NCI-H345 treated with DMSO at 0.1 percent for 48 hours (cell line): ENCODE results near the gene ST3GAL4.

Experiments
- DNase-seq: peaks from one replicate; lab custom pipeline; 2025; ENCODE audit not compliant: unreplicated experiment; lab: John Stamatoyannopoulos, UW

Gene ST3GAL4

DNA sequence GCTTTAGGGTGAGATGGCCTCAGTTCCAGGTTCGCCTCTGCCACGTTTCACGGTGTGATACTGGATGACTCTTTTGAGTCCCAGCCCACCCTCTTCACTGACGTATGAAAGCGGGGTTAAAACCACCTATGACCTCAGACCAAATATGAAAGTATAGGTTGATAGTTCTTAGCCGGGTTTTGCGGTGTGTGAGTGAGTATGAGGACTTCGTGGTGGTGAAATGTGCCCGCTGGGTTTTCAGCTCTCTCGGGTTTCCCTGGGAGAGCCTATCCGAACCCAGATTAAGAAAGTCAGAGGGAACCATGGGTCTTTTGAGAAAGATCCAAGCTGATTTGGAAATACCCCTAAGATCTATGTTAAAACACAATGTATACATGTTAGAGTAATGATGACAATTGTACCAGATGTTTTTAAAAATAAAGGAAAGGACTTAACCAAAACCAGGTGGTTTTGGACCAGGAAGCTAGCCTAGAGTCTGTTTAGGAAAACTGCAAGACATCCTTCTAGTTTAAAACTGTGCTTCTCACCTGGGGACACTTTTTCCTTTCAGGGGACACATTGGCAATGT is 25.8 kb upstream of the ST3GAL4 start:
- DNase-seq: no peak

DNA sequence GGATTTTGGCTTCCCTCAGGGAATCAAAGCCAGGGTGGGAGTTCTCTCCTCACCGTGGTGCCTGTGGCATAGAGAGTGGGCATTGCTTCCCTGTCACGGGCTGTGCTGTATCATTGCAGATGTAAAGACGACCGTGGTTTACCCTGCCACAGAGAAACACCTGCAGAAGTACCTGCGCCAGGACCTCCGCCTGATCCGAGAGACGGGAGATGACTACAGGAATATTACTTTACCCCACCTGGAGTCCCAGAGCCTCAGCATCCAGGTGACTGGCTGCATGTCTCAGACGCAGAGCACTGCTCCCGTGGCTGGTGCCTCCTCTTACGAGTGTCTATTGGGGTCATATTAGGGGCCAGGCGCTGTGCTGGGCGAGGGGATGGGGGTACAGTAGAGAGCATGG is 24.2 kb upstream of the ST3GAL4 start:
- no peak for DNase-seq

DNA sequence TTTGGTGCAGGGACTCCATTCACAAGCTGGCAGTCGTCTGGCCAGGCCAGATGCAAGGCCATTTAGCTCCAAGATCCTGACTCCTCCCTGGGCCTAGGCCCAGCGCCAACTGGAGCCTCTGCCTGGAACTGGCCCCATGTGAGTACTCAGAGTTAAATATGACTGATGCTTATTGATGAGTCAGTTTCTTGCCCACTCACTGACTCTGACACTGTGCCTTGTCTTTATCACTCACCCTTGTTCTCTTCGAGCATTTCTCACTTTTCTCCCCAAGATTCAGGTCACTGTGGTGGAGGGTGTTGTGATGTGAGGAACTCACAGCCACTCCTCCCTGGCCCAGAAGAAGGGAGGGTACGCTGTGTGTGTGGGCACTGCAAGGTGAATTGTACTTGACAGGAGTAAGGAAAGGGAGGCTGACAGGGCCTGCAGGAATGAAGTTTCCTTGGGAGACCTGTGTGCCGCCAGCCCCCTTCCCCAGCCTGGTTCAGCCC is 23.2 kb upstream of the ST3GAL4 start:
- DNase-seq: no peak

DNA sequence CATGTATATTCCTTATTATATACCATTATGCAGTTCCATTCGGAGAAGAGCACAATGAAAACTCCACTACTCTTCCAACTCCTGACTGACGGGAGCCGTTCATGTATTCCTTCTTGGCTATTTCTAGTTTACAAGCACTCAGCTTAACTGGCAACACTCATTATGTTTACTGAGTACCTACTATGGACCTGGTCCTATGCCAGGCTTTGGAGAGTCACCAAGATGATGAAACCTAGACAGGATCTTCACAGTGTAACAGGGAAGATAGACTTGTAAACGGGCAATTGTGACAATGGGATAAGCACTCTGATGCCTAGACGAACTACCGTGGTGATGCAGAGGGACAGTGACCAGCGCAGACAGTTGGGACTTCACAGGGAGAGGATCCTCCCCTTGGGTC is 22.3 kb upstream of the ST3GAL4 start:
- no peak for DNase-seq

DNA sequence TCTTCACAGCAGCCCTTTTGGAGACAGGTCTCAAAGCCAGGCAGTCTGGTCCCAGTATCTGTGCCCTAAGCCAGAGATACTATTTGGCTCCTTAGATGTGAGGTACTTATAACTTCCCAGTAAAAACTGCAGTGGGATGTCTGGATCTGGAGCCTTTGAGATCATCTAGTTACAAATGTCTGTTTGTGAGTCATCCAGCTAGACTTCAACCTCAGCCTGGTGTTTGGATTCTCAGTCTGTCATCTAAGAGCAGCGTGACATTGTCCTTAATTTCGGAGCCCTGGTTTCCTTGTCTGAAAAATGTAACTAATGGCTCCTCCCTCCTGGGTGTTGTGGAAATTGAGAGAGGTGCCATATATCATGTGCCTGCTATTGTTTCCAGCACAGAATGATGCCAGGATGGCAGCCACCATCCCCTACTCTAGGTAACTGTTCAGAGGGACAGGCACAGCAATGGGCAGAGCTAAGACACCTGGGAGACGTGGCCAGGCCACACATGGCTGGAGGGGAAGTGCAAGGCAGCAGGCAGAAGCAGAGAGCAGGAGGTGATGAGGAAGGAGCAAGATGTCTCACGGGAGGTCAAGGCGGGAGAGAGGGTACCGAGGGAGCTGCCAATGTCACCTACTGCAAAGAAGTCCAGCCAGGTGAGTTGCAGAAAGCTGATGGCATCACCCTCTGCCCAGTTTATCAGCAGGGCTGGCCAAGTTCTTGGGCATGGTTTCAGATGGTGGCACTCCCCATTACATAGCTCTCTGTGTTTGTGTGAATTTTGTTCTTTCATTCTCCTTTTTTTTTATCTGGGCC is 20.6 kb upstream of the ST3GAL4 start:
- no peak for DNase-seq

DNA sequence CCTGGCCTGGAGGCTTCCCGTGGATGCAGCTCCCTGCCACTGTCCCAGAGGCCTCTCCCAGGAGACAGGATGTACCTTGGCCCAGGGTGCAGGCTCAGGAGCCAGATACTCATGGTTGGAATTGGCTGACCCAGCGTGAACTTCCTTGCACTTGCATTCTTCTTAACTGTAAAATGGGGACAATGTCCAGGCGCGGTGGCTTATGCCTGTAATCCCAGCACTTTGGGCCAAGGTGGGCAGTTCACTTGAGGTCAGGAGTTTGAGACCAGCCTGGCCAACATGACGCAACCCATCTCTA is 20.1 kb upstream of the ST3GAL4 start:
- no peak for DNase-seq

DNA sequence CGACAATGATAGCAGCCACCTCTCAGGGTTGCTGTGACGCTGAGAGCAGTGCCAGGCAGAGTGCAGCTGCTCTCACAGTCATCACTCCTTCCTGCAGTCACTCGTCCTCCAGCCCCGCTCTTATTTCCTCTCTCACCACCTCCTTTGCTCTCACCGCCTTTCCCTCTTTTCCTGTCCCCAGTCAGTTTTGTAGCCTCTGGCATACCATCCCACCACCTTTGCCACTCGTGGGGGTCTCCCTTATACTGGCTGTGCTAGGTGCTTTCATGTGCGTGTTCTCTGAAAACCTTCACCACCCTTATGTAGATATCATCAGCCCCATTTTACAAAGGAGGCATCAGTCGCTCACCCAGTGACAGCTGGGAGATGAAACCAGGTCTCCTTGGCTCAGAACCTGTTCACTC is 19.3 kb upstream of the ST3GAL4 start:
- DNase-seq: no peak

DNA sequence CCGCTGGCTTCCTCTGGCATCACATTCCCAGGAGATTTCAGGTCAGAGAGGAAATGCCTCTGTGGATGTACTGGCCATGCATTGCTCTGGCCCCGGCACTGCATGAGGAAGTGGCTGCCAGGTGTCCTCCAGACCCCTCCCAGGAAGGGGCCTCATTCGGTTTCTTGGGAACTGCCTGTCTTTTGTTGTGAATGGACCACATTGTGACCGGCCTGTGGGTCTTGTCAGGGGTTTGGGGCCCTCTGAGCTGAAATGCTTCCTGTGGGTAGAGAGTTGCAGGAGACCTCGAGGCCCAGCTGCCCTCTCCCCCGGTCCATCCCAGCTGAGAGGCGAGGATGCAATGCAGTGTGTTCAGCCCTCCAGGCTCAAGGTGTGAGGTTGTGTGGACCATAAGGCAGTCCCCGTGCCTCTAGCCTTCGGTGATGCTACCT is 18.8 kb upstream of the ST3GAL4 start:
- DNase-seq: no peak

DNA sequence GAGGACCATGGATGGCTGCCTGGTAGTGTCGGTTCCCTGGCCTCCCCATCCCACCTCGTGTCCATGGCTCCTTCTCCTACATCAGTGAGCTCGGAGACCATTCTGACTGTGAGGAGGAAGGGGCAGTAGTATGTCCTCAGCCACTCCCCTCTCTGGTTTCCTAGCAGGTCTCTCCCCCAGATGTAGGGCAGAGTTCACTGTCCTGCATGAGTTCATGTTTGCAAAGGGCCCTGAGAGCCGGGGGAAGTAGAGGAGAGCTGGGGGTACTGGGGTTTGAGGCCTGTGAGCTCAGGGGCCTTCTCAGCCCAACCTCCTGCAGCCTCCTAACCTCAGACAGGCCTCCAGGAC is 18.4 kb upstream of the ST3GAL4 start:
- DNase-seq: no peak

DNA sequence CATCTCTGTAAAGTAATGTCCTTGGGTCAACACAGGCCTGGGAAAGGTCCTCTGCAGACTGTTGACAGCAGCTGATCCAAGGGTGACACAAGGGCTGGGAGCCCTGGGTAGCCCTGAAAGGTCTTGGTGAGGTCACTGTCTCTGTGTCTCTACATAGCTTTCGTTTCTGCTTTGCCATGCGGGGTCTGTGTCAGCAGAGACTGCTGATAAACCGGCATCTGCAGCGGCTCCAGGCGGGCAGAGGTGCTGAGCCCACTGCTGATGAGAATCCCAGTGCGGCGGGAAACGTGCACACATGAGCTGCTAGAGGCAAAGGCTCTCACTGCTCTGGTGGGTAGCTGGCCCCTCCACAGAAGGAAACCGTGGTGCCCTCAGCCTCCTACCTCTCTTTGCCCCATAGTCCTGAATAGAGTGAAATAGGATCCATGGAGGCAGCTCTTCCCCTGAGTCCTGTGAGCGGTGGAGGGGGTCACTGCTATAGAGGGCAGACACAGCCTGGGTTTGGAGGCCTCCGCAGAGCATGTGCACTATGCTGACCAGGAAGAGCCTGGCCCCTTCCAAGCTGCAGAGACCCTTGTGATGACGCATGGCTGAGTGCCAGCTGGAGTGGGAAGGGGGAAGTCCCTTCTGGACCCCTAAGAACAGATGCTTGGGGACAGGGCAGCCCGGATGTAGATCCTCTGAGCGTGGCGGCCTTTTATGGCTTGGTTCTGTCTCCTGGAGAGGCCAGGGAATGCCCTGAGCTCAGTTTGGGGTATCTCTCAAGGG is 17.8 kb upstream of the ST3GAL4 start:
- DNase-seq: no peak

DNA sequence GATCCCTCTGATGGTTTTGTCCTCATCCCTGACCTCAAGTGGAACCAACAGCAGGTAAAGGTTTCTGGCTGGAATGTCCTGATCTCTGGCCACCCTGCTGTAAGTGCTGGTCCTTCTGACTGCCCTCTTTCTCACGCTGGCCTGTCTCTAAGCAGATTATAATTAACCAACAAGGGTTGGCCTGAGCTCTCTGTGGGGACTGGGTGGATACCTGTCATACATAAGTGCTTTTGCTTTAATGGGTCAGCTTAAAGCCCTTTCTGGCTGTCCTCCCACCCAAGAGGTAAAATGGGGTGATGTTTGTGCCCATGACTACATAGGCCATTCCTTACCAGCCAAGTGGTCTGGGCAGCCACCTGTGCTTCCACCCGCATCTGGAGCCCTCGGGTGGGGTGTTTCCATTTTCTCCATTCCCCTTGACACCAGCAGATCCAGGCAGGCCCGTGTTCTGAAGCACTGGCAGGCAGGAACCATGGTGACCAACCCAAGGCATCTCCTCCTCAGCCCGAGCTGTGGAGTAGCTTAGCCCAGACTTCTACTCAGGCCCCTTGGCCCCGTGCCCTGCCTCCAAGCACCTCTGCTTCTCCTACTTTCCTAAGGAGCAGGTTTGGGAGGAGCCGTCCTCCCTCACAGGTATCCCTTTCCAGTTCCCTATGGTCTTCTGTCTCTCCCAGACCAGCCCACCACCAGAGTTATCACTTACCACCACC is 17.0 kb upstream of the ST3GAL4 start:
- no peak for DNase-seq

DNA sequence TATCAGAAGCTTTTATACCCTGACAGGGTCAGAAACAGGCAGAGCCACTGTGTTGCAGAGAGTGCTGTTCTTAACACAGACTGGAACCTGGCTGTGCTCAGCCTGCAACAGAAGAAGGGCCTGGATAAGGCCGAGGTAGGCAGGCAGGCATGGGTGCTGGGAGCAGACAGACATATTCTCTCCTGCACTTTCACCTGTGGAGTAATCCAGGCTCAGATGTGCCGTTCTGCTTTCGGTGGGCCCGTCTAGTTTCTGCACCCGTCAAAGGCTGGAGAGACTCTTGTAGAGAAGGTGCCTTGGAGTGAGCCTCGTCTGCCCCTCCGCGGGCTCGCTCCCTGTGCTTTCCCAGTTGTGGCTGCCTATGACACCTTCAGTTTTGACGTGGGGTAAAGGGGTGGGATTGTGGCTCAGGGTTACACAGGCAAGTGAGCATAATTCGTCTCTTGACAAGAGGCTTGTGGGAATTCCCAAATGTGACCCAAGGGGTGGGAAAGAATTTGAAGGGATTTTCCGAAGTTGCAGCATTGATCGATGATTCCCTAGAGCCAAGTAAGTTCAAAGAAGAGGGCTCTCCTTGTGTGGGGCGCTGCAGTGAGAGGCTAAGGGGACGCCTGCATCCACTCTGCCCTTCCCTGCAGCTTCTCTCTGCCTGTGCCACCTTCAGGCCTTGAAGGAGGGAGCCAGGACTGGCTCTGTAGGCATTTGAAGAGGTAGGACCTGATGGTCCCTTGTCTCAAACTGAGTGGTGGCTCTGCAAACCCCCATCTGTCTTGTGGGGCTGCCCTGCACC is 16.2 kb upstream of the ST3GAL4 start:
- no peak for DNase-seq

DNA sequence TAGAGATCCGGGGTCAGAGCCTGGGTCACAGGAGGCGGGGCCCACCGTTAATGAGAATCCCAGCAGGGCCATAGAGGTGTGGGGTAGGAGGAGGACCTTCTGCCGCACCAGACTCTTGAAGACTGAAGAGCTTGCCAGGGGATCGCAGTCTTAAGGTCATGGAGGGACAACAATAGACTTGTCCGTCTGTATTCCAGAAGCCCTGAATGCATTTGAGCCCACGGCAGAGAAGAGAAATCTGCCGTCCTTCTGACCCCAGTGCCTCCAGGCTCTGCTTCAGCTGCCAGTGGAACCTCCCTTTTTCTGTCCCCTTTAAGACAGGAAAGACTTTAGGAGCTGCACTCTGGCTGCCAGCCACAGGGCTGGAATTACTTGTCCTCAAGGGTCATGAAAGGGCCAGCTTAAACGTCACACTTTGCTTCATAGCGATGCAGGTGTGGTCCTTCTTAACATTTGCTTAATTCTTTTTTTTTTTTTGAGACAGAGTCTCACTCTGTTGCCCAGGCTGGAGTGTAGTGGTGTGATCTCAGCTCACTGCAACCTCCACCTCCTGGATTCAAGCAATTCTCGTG is 15.5 kb upstream of the ST3GAL4 start:
- no peak for DNase-seq

DNA sequence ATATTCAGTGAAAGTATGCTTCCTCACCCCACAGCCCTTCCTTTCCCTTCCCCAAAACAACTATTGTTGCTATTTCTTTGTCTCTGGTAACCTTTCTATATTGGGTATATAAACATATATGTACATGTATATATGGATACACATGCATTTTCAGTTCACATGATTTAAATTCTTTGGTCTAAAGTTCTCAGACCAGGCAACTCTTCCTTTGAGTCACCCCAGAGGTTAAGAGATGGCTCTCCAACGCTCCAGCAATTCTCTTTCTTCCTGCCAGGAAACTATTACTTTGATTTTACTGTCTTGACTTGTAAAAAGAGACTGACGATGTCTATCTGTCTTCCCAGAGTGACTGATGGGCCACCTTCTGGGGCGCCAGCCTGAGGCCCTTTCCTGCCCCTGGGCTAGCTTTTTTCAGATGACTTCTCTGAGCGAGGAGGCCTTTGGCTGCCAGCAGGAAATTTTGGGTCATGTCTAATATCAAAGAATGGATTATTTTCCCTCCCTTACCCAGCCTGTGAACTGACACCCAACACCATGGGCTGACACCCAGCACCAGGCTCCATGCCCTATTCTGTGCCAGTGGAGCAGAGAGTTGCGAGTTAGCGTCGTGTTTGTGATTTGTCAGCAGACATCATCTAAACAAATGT is 14.4 kb upstream of the ST3GAL4 start:
- DNase-seq: no peak

DNA sequence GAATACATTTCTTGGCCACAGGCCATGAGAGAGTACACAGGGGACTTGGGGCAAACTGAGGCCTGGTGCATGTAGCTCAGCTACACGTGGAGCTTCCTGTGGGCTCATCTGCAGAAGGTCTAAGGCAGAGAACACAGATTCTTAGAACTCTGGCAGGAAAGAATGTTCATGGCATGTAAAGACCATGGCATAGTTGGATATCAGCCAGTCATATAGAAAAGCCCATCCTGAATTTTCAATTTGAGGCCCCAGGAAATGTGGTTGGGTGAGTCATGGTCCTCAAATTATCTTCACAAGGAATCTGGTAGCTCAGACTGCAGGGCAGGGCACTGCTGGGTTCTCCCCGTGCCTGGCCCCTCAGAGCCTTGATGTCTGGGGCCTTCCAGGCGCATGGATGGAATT is 13.7 kb upstream of the ST3GAL4 start:
- DNase-seq: no peak

DNA sequence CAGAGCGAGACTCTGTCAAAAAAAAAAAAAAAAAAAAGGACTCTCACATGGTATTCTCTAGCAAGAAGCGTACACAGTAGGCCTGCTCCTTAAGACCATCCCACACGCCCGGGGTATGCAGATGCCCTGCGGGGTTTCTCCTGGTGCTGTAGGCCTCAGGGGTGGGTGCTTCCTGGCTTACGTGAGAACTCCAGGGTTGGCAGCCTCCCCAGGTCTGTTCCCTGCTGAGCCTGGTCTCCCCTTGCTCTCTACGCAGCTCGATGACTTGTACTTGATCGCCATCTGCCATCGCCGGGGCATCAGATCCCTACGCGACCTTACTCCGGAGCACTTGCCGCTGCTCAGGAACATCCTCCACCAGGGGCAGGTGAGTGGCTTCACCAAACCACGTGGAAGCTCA is 12.4 kb upstream of the ST3GAL4 start:
- DNase-seq: no peak

DNA sequence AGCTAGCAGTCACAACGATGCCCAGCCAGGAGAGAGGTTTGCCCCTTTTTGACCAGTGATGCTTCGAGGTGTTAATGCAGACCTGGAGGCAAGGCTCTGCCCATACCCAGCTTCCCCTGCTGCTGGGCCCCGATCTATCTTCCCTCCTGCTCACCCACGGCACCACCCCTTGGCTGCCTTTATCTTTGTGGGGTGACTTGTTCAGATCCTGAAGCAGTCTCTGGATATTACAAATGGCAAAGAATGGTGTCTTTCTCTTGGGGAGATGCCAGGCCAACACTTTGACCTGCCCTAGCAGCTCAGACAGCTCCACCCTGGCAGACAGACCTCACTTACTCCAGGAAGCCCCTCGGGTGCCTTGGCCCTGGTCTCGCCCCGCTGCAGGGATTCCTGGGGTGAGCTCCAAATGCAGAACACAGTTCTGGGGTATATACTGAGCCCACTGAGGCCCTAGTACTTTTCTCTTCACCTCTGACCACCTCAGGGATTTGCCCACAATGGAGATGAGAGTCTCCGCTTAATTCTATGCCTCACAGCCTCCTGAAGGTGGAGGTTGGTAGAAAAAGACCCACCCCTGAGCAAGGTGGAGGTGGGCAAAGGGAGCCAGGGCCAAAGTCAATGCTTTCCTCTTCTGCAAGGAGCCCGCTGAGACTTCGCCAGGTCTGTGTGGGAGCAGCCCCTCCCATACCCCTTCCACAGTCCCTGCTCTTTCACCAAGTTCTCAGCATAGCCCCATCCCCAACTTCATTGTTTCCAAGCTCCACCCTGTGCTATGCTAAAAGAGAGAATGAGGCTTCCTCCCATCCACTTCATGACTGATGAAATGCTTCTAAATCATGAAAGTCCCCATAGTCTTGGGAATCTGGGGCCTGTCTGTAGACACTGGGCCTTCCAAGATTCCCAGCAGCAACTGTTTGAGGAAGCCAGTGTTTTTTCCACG is 11.1 kb upstream of the ST3GAL4 start:
- no peak for DNase-seq

DNA sequence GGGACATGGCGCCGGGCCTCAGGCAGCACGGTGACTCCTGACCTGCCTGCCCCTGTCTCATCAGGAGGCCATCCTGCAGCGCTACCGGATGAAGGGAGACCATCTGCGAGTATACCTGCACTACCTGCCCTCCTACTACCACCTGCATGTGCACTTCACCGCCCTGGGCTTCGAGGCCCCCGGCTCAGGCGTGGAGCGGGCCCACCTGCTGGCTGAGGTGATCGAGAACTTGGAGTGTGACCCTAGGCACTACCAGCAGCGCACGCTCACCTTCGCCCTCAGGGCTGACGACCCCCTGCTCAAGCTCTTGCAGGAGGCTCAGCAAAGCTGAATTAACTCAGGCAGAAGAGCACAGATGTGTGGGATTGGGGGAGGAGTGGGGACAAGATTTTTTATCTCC is 10.2 kb upstream of the ST3GAL4 start:
- DNase-seq: no peak
